Mesodermal cell (in vitro differentiated cells): ENCODE data around the gene TMED1.

Source experiments
- H3K27ac ChIP-seq: 2 replicates; pipeline ENCODE4 v1.7.0; 2013; ENCODE audit warnings: mild to moderate bottlenecking, low read depth, low read length, moderate library complexity; ENCODE audit not compliant: severe bottlenecking
- H3K36me3 ChIP-seq: 2 replicates; pipeline ENCODE4 v1.7.1; 2013; ENCODE audit warnings: mild to moderate bottlenecking, low read length, moderate library complexity; ENCODE audit not compliant: control insufficient read depth, insufficient read depth
- H3K4me1 ChIP-seq: one replicate; pipeline ENCODE4 v1.7.1; 2013; ENCODE audit warnings: mild to moderate bottlenecking, low read length; ENCODE audit not compliant: insufficient read depth, control insufficient read depth, poor library complexity, severe bottlenecking
- H3K4me3 ChIP-seq: 2 replicates; pipeline ENCODE4 v1.7.0; 2013; ENCODE audit warnings: low read length, control low read depth, mild to moderate bottlenecking; ENCODE audit not compliant: insufficient read depth, poor library complexity, severe bottlenecking; ENCODE audit errors: extremely low read depth
- H3K9me3 ChIP-seq: 2 replicates; pipeline ENCODE4 v1.7.1; 2013; ENCODE audit warnings: mild to moderate bottlenecking, low read length, moderate library complexity; ENCODE audit not compliant: control insufficient read depth
- WGBS, 2 experiments: methylation state at CpG; one replicate each; pipeline ENCODE4 v1.1.5; 2013; ENCODE audit warnings: missing lambda C conversion rate in 2 of 2; ENCODE audit not compliant: insufficient coverage in 2 of 2; 5-methylcytosine and 5-hydroxymethylcytosine counted together

The TMED1 gene

GRCh38 chr19:10805758-10806247, 30.2 kb downstream of the TMED1 start:
- peaks cover 3% of the 10 kb centered on the region for H3K4me1 ChIP-seq
- H3K36me3 ChIP-seq, result peaks cover 88% of the 10 kb centered on the region
- WGBS, 2 experiments, result 98 to 100% methylated on average over 7 to 8 of the region's 11 CpGs
- no peaks in the 10 kb centered on the region for H3K9me3 ChIP-seq
- H3K4me3 ChIP-seq, result no peak overlapping the region
- H3K27ac ChIP-seq, result no peak overlapping the region

DNA sequence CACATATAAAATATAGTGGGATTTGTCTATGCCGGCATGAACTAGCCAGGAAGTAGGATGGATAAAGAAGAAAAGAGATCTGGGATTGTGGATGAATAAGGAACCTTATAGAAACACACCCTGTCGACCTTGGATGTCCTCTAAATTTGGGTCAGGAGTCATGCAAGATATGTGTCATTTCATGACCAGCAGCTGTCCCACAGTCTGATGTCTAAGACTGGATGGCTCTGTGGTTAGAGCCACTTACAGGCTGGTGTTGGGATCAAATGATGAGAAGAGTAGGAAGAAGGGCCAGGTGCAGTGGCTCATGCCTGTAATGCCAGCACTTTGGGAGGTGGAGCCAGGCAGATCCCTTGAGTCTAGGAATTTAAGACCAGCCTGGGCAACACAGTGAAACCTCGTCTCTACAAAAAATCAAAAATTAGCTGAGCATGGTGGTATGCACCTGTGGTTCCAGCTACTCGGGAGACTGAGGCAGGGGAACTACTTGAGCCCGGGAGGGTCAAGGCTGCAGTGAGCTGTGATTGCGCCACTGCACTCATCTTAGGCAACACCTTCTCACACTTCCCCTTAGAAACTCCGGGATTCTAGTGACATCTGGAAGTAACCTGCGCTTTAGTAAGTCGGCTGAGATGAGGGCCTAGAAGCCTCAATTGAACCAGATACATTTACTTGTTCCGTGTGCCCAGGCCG, 30.8 kb downstream of the TMED1 start:
- Histone ChIP-seq H3K4me1 (peaks cover 3% of the 10 kb centered on the region), H3K9me3 (no peaks in the 10 kb centered on the region), H3K4me3 (no peak overlapping the region), H3K27ac (no peak overlapping the region), H3K36me3 (peaks cover 88% of the 10 kb centered on the region)
- 94 to 97% methylated on average over 10 to 11 of the region's 11 CpGs for WGBS, 2 experiments

- peaks cover 87% of the 10 kb centered on the region for H3K36me3 ChIP-seq
- H3K27ac ChIP-seq, result no peak overlapping the region
- H3K4me1 ChIP-seq, result no peaks in the 10 kb centered on the region
- no peak overlapping the region for H3K4me3 ChIP-seq
- H3K9me3 ChIP-seq, result no peaks in the 10 kb centered on the region
- WGBS, 2 experiments, result 94 to 98% methylated on average over 8 to 9 of the region's 9 CpGs
Observed at GRCh38 chr19:10803252-10803651, 32.8 kb downstream of the TMED1 start.

- Histone ChIP-seq H3K27ac (no peak overlapping the region), H3K4me3 (no peak overlapping the region), H3K9me3 (no peaks in the 10 kb centered on the region), H3K4me1 (no peaks in the 10 kb centered on the region), H3K36me3 (peaks cover 87% of the 10 kb centered on the region)
- 96 to 99% methylated on average over 5 of the region's 5 CpGs for WGBS, 2 experiments
Observed at GRCh38 chr19:10802479-10802878, 33.5 kb downstream of the TMED1 start.

- 96 to 97% methylated on average over 9 of the region's 9 CpGs for WGBS, 2 experiments
Observed at GRCh38 chr19:10800488-10800887, 35.5 kb downstream of the TMED1 start.

GRCh38 chr19:10797541-10798256, 38.3 kb downstream of the TMED1 start:
- no peaks in the 10 kb centered on the region for H3K9me3 ChIP-seq
- no peaks in the 10 kb centered on the region for H3K4me1 ChIP-seq
- H3K36me3 ChIP-seq, result peaks cover 90% of the 10 kb centered on the region
- 90 to 98% methylated on average over 10 to 14 of the region's 19 CpGs for WGBS, 2 experiments
- no peak overlapping the region for H3K4me3 ChIP-seq
- H3K27ac ChIP-seq, result no peak overlapping the region

More at GRCh38 chr19:10800488-10800887, 35.5 kb downstream of the TMED1 start:
- no peak overlapping the region for H3K27ac ChIP-seq
- no peaks in the 10 kb centered on the region for H3K4me1 ChIP-seq
- no peaks in the 10 kb centered on the region for H3K9me3 ChIP-seq
- H3K4me3 ChIP-seq, result no peak overlapping the region
- H3K36me3 ChIP-seq, result peaks cover 91% of the 10 kb centered on the region

DNA sequence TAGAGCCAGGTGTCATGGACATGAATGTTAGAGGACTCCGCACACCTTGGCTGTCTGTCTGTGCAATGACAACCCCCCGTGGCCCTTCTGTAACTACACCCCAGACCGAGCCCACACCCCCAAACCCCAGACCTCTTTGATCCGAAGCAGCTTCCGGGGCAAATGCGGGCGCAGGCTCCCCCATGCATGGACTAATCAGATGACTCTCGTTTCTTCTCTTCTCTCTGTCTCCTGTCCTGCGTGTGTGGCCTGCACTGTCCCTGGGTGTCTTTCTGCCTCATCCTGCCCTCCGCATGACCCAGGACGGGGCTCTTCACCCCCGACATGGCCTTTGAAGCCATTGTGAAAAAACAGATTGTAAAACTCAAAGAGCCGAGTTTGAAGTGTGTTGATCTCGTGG, 38.9 kb downstream of the TMED1 start:
- H3K9me3 ChIP-seq, result no peaks in the 10 kb centered on the region
- peaks cover 90% of the 10 kb centered on the region for H3K36me3 ChIP-seq
- H3K4me3 ChIP-seq, result no peak overlapping the region
- no peaks in the 10 kb centered on the region for H3K4me1 ChIP-seq
- WGBS, 2 experiments, result 95% methylated on average over 14 of the region's 14 CpGs
- H3K27ac ChIP-seq, result no peak overlapping the region

DNA sequence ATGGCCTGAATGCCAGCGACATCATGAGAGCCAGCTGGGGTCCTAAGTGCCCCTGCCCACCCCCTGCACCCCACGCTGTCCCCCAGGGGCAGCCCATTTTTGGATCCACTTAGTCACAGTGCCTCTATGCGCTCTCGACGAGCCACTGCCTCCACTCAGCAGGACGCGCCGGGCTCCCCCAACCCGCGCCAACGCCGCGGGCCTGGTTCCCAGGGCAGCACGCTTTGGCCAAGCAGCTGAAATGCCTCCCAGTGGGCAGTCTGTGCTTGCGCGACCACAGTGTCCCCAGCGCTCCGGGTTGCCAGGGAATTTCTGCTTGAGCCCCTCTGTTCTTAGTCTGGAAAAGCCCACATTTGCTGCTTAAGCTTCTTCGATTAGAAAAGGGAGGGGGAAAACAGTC, 39.4 kb downstream of the TMED1 start:
- H3K4me3 ChIP-seq, result no peak overlapping the region
- H3K36me3 ChIP-seq, result peaks cover 90% of the 10 kb centered on the region
- WGBS, 2 experiments, result 94 to 96% methylated on average over 18 to 19 of the region's 19 CpGs
- no peaks in the 10 kb centered on the region for H3K4me1 ChIP-seq
- H3K27ac ChIP-seq, result no peak overlapping the region
- H3K9me3 ChIP-seq, result no peaks in the 10 kb centered on the region

- 97 to 99% methylated on average over 9 of the region's 10 CpGs for WGBS, 2 experiments
- H3K27ac ChIP-seq, result no peak overlapping the region
- no peaks in the 10 kb centered on the region for H3K4me1 ChIP-seq
- no peaks in the 10 kb centered on the region for H3K9me3 ChIP-seq
- no peak overlapping the region for H3K4me3 ChIP-seq
- peaks cover 85% of the 10 kb centered on the region for H3K36me3 ChIP-seq
Observed at GRCh38 chr19:10789866-10790265, 46.1 kb downstream of the TMED1 start.

DNA sequence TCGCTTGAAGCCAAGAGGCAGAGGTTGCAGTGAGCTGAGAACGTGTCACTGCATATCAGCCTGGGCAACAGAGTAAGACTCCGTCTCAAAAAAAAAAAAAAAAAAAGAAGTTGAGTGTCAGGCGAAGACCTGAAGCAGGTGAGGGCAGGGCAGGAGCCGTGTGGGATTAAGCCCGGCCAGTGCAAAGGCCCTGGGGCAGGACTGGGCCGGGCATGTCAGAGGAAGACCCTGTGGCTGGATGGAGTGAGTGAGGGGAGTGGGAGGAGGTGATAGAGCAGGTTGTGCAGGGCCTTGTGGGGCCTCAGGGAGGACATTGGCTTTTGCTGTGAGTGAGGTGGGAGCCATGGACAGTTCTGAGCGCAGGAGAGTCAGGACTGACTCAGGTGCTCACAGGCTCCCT, 47.9 kb downstream of the TMED1 start:
- Histone ChIP-seq H3K4me1 (no peaks in the 10 kb centered on the region), H3K4me3 (no peak overlapping the region), H3K9me3 (no peaks in the 10 kb centered on the region), H3K36me3 (peaks cover 84% of the 10 kb centered on the region), H3K27ac (no peak overlapping the region)
- 91 to 100% methylated on average over 6 to 8 of the region's 8 CpGs for WGBS, 2 experiments

DNA sequence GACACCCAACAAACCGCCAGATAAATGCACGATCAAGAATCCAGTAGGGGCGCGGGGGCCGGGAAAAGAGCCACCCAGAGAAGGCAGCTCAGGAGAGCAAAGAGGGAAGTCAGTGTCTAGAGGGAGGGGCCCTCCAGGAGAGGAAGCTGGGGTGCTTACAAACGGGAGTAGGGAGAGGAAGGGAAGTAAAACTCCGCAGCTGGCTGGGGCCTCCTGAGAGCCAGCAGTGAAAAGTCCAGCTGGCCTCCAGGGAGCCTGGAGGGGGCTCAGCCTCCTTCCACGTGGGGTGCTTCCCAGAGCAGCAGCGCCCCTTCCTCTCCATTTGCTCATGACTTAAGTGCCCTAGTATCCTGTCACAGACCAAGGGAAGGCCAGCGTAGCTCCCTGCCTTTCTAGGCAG, 51.8 kb downstream of the TMED1 start:
- peaks cover 5% of the 10 kb centered on the region for H3K4me1 ChIP-seq
- H3K27ac ChIP-seq, result no peak overlapping the region
- H3K4me3 ChIP-seq, result no peak overlapping the region
- no peaks in the 10 kb centered on the region for H3K9me3 ChIP-seq
- WGBS, 2 experiments, result 98% methylated on average over 8 to 10 of the region's 10 CpGs
- H3K36me3 ChIP-seq, result peaks cover 88% of the 10 kb centered on the region
